K562 (cell line): ENCODE data around the gene NDUFB10. TPM values are rescaled to one million over a fixed set of nuclear protein-coding genes. Genes with fewer than 3 reads are reported as not detected.
A peak's percentile ranks its signal among the peaks of the same experiment; 100 is the strongest.

Experiments used
- ATF2 ChIP-seq: sonication (generic); formaldehyde crosslinking; IDR thresholded peaks from 2 replicates; pipeline ENCODE4 v1.8.1; 2022; ENCODE audit warnings: missing genetic modification reagents
- BRD9 ChIP-seq: fragments of 450-650 bp; IDR thresholded peaks from 2 replicates; pipeline ENCODE4 v1.6.1; 2018; ENCODE audit warnings: low read depth; ENCODE audit not compliant: partially characterized antibody
- C11orf30 ChIP-seq: fragments of 450-650 bp; IDR thresholded peaks from 2 replicates; pipeline ENCODE4 v1.6.1; 2016; ENCODE audit warnings: low read depth, mild to moderate bottlenecking
- FOXK1 ChIP-seq: sonication (generic); formaldehyde crosslinking; IDR thresholded peaks from 2 replicates; pipeline ENCODE4 v1.8.0; 2022; ENCODE audit warnings: missing genetic modification reagents, mild to moderate bottlenecking, borderline replicate concordance
- GATAD2B ChIP-seq: fragments of 450-650 bp; IDR thresholded peaks from 2 replicates; pipeline ENCODE4 v1.6.1; 2017; ENCODE audit warnings: mild to moderate bottlenecking, borderline replicate concordance
- GTF2F1 ChIP-seq: IDR thresholded peaks from 2 replicates; pipeline ENCODE4 v1.6.1; 2011; ENCODE audit warnings: low read depth, low read length, improper control_type of control experiment
- IFI16 ChIP-seq: fragments of 250-450 bp; sonication (Bioruptor Pico); IDR thresholded peaks from 2 replicates; pipeline ENCODE4 v2.1.2; 2022; ENCODE audit warnings: mild to moderate bottlenecking, inconsistent platforms
- JUNB ChIP-seq: fragments of 450-650 bp; formaldehyde crosslinking; conservative IDR thresholded peaks from 2 replicates; pipeline ENCODE4 v1.4.0; 2020; ENCODE audit warnings: mild to moderate bottlenecking
- KLF1 ChIP-seq: fragments of 450-650 bp; IDR thresholded peaks from 2 replicates; pipeline ENCODE4 v1.6.1; 2016; ENCODE audit warnings: missing genetic modification characterization, missing compliant biosample characterization
- LEF1 ChIP-seq: fragments of 450-650 bp; IDR thresholded peaks from 2 replicates; pipeline ENCODE4 v1.6.1; 2016; ENCODE audit warnings: mild to moderate bottlenecking
- MEF2D ChIP-seq: conservative IDR thresholded peaks from 2 replicates; pipeline ENCODE4 v1.6.1; 2016; ENCODE audit warnings: low read depth, missing genetic modification characterization, missing compliant biosample characterization
- MIER1 ChIP-seq: fragments of 450-650 bp; IDR thresholded peaks from 2 replicates; pipeline ENCODE4 v1.6.1; 2016; ENCODE audit warnings: antibody characterized with exemption, mild to moderate bottlenecking, low read depth
- NBN ChIP-seq: fragments of 450-650 bp; IDR thresholded peaks from 2 replicates; pipeline ENCODE4 v1.6.1; 2016; ENCODE audit warnings: low read depth, mild to moderate bottlenecking
- NFIC ChIP-seq: fragments of 450-650 bp; IDR thresholded peaks from 2 replicates; pipeline ENCODE4 v1.6.1; 2017; ENCODE audit warnings: mild to moderate bottlenecking, inconsistent platforms
- PTRF ChIP-seq: fragments of 450-650 bp; IDR thresholded peaks from 2 replicates; pipeline ENCODE4 v1.6.1; 2016; ENCODE audit warnings: mild to moderate bottlenecking, missing genetic modification characterization, missing compliant biosample characterization
- RUNX1 ChIP-seq: sonication (generic); IDR thresholded peaks from 2 replicates; pipeline ENCODE4 v1.6.1; 2016; ENCODE audit warnings: antibody characterized with exemption, low read depth
- ZNF12 ChIP-seq: sonication (generic); formaldehyde crosslinking; IDR thresholded peaks from 2 replicates; pipeline ENCODE4 v1.4.0; 2020; ENCODE audit warnings: mild to moderate bottlenecking, missing genetic modification reagents
- polyA plus RNA-seq, 8 experiments: library from polyadenylated mRNA; depleted of rRNA in 4 of 8; stranded (reverse) in 5 of 8; unstranded in 3 of 8; fragments of >200 nt; fragmentation: Nextera tagmentation in 2 of 8; fragmentation: Illumina TruSeq in 1 of 8; extraction: Ambion mirVana in 2 of 8; extraction: Trizol in 1 of 8; gene quantifications; 2 replicates each; pipeline versions ENCODE4 v1.2.1 to v1.2.3, GENCODE V29; 2011 to 2014; ENCODE audit warnings: inconsistent platforms in 1 of 8, missing spikeins in 1 of 8
- total RNA-seq, 7 experiments: library from RNA; depleted of rRNA in 6 of 7; stranded (reverse); fragments of >200 nt in 6 of 7; fragmentation: Illumina TruSeq in 2 of 7; extraction: Trizol in 2 of 7; gene quantifications; 2 replicates each; pipeline versions ENCODE4 v1.2.1 to v1.2.3, GENCODE V29; 2011 to 2021; ENCODE audit warnings: low replicate concordance in 1 of 7
- TF ChIP-seq, protein P1 (sequence below): fragments of 450-650 bp; IDR thresholded peaks from 2 replicates; pipeline ENCODE4 v1.6.1; 2018; ENCODE audit warnings: mild to moderate bottlenecking, low read depth; ENCODE audit not compliant: partially characterized antibody
- TF ChIP-seq, protein P2 (sequence below): fragments of 250-450 bp; sonication (Bioruptor Pico); IDR thresholded peaks from 2 replicates; pipeline ENCODE4 v1.5.0; 2020; ENCODE audit warnings: mild to moderate bottlenecking
- TF ChIP-seq, protein P3 (sequence below): sonication (generic); formaldehyde crosslinking; IDR thresholded peaks from 2 replicates; pipeline ENCODE4 v1.4.0; 2020; ENCODE audit warnings: mild to moderate bottlenecking, missing genetic modification reagents
- TF ChIP-seq, protein P4 (sequence below): fragments of 250-450 bp; sonication (Bioruptor Pico); IDR thresholded peaks from 2 replicates; pipeline ENCODE4 v1.8.0; 2021; ENCODE audit warnings: mild to moderate bottlenecking, moderate library complexity

Gene NDUFB10
- total and polyA plus RNA-seq, 9 of the 15 experiments (the other 6 are each of a cell fraction or from before 2014, with no cell fraction given) = 69.3 to 527 (median 161) TPM

GRCh38 chr16:1942810-1943726 lies 16.3 kb upstream of the NDUFB10 start, which contains the start of gene MSRB1 (continued):
- TF ChIP-seq ATF2 (CRISPR knock-in tag) (no peak), NBN (0 out of 2 replicates have a peak, but pooled peaks have one; percentile 19), C11orf30 (no peak), GTF2F1 (no peak), NFIC (peak; percentile 49; the same call in 1 of the 2 replicates), FOXK1 (CRISPR knock-in tag) (no peak), PTRF (tag) (no peak), LEF1 (no peak), BRD9 (peak; percentile 19), RUNX1 (no peak), KLF1 (tag) (no peak), ZNF12 (CRISPR knock-in tag) (no peak), GATAD2B (no peak), MIER1 (no peak), MEF2D (tag) (no peak), JUNB (no peak), IFI16 (CRISPR knock-in tag) (no peak)
- TF ChIP-seq, protein P1, sequence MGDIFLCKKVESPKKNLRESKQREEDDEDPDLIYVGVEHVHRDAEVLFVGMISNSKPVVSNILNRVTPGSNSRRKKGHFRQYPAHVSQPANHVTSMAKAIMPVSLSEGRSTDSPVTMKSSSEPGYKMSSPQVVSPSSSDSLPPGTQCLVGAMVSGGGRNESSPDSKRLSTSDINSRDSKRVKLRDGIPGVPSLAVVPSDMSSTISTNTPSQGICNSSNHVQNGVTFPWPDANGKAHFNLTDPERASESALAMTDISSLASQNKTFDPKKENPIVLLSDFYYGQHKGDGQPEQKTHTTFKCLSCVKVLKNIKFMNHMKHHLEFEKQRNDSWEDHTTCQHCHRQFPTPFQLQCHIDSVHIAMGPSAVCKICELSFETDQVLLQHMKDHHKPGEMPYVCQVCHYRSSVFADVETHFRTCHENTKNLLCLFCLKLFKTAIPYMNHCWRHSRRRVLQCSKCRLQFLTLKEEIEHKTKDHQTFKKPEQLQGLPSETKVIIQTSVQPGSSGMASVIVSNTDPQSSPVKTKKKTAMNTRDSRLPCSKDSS = no peak
- TF ChIP-seq, protein P2, sequence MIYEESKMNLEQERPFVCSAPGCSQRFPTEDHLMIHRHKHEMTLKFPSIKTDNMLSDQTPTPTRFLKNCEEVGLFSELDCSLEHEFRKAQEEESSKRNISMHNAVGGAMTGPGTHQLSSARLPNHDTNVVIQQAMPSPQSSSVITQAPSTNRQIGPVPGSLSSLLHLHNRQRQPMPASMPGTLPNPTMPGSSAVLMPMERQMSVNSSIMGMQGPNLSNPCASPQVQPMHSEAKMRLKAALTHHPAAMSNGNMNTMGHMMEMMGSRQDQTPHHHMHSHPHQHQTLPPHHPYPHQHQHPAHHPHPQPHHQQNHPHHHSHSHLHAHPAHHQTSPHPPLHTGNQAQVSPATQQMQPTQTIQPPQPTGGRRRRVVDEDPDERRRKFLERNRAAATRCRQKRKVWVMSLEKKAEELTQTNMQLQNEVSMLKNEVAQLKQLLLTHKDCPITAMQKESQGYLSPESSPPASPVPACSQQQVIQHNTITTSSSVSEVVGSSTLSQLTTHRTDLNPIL (CRISPR knock-in tag) = no peak
- TF ChIP-seq, protein P3, sequence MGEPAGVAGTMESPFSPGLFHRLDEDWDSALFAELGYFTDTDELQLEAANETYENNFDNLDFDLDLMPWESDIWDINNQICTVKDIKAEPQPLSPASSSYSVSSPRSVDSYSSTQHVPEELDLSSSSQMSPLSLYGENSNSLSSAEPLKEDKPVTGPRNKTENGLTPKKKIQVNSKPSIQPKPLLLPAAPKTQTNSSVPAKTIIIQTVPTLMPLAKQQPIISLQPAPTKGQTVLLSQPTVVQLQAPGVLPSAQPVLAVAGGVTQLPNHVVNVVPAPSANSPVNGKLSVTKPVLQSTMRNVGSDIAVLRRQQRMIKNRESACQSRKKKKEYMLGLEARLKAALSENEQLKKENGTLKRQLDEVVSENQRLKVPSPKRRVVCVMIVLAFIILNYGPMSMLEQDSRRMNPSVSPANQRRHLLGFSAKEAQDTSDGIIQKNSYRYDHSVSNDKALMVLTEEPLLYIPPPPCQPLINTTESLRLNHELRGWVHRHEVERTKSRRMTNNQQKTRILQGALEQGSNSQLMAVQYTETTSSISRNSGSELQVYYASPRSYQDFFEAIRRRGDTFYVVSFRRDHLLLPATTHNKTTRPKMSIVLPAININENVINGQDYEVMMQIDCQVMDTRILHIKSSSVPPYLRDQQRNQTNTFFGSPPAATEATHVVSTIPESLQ (CRISPR knock-in tag) = no peak
- TF ChIP-seq, protein P4, sequence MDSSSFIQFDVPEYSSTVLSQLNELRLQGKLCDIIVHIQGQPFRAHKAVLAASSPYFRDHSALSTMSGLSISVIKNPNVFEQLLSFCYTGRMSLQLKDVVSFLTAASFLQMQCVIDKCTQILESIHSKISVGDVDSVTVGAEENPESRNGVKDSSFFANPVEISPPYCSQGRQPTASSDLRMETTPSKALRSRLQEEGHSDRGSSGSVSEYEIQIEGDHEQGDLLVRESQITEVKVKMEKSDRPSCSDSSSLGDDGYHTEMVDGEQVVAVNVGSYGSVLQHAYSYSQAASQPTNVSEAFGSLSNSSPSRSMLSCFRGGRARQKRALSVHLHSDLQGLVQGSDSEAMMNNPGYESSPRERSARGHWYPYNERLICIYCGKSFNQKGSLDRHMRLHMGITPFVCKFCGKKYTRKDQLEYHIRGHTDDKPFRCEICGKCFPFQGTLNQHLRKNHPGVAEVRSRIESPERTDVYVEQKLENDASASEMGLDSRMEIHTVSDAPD (CRISPR knock-in tag) = no peak
